NT2/D1 (cell line): ENCODE results near the gene ADGRE3.

Experiments
- SUZ12 ChIP-seq: IDR thresholded peaks from 2 replicates; pipeline ENCODE4 v1.6.1; 2011; ENCODE audit not compliant: insufficient read length, insufficient read depth; ENCODE audit errors: extremely low read depth
- YY1 ChIP-seq: IDR thresholded peaks from 2 replicates; pipeline ENCODE4 v1.6.1; 2011; ENCODE audit not compliant: insufficient read length, insufficient read depth
- ZNF274 ChIP-seq: IDR thresholded peaks from 2 replicates; pipeline ENCODE4 v1.6.1; 2011; ENCODE audit warnings: mild to moderate bottlenecking, low read depth, low read length

DNA sequence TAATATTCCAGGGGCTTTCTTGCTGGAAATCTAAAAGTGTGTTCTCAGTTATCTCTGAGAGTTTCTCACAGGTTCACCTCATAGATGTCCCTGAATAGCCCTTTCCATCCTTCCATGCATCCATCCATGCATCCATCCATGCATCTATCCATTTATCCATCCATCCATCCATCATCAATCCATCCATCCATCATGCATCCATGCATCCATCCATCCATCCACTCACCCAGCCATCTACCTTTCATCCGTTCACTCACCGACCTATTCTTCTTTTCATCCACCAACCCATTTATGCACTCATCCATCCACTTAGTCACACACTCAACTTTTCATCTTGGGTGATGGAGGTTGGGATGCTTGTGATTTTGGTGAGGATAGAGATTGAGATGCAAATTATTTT lies 7.4 kb upstream of the ADGRE3 start:
- TF ChIP-seq ZNF274 (no peak), SUZ12 (no peak), YY1 (no peak)
